AG09309 (cell line): ENCODE results near the gene SEPTIN12.

Source experiments
- DNase-seq: peaks from one replicate; pipeline ENCODE4 v3.0.0-alpha.2; 2010; ENCODE audit warnings: low read depth
- H3K4me3 ChIP-seq: 2 replicates; pipeline ENCODE4 v1.5.1; 2011; ENCODE audit warnings: mild to moderate bottlenecking, low read depth, low read length, moderate library complexity; ENCODE audit not compliant: control insufficient read depth
- CTCF ChIP-seq: IDR thresholded peaks from 2 replicates; pipeline ENCODE4 v1.5.1; 2011; ENCODE audit warnings: mild to moderate bottlenecking, low read depth, low read length, inconsistent platforms; ENCODE audit not compliant: insufficient read depth, control insufficient read depth; ENCODE audit errors: missing control alignments

The SEPTIN12 gene

DNA sequence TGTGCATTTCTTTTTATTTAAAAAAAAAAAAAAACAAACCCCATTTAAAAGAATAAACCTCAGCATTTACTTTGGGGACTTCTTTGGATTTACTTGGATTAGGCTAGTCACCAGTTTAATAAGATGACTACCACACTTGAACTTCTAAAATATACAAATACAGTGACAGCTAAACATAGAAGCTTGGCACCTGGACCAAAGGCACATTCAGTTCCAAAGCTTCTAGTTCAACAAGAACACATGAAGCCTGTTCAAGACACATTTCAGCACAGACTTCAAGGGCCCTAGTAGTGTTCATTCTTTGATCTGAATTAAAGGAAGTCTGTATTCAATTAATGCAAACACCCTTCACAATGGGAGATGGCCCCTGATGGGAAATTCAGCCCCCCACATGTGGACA lies 25.9 kb upstream of the SEPTIN12 start:
- DNase-seq = no peak
- no peak overlapping the region for H3K4me3 ChIP-seq
- TF ChIP-seq CTCF = no peak

GRCh38 chr16:4813251-4814003 lies 25.3 kb upstream of the SEPTIN12 start:
- no peak for DNase-seq
- no peak for TF ChIP-seq CTCF
- H3K4me3 ChIP-seq = no peak overlapping the region

- TF ChIP-seq CTCF = no peak
- no peak for DNase-seq
- no peak overlapping the region for H3K4me3 ChIP-seq
Measured at GRCh38 chr16:4811773-4812172, 23.6 kb upstream of the SEPTIN12 start.

DNA sequence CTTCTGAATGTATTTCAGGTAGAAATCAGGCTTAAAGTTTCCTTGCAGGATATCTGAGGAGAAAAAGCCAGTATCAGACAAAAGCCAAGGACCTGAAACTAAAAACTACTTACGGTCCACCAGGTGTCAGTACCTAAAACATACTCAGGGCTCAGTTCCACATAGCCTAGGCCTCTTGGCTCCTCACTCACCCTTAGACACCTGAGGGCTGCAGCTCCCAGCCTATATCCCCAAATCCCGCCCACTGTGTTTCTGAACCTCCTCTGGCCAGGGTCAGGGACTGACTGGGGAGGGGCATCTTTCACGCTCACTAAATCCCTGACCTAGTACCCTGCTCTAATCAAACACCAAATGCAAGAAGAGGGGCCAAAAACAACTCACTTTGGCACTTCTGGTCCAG lies 23.1 kb upstream of the SEPTIN12 start:
- H3K4me3 ChIP-seq = no peak overlapping the region
- no peak for TF ChIP-seq CTCF

DNA sequence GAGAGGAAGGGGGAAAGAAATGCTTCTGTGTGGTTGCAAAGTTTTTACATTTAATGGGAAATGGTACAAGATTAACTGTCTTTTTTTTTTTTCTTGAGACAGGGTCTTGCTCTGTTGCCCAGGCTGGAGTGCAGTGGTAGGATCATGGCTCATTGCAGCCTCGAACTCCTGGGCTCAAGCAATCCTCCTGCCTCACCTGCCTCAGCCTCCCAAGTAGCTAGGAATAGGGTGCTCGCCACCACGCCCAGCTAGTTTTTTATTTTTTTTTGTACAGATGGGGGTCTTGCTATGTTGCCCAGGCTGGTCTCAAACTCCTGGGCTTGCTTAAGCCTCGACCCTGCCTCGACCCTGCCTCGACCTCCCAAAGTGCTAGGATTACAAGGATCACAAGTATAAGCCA lies 18.1 kb upstream of the SEPTIN12 start:
- no peak for TF ChIP-seq CTCF
- no peak for DNase-seq
- no peak overlapping the region for H3K4me3 ChIP-seq

More for the DNA sequence above, 23.1 kb upstream of the SEPTIN12 start:
- no peak for DNase-seq

DNA sequence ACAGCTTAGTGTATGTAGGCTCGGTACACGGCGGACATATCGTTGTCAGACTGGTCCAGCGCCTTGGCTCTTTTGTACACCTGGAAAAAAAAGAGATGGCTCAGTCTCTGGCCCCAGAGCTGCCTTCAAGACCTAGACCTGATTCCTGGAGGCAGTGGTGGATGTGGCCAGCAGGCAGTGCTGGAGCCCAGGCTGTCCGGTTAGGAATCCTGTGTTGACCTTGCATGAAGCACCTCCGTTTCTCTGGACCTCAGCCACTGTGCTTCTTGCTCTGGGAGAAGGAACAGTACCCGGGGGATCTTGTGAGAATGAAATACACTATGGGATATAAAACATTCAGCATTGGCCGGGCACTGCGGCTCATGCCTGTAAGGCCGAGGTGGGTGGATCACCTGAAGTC lies 17.1 kb upstream of the SEPTIN12 start:
- no peak for DNase-seq
- no peak for TF ChIP-seq CTCF
- no peak overlapping the region for H3K4me3 ChIP-seq
